H9 (cell line): ENCODE results near the gene AKAIN1. TPM values are rescaled to one million over a fixed set of nuclear protein-coding genes. Genes with fewer than 3 reads are reported as not detected.

Experiments
- DNase-seq: peaks from one replicate; pipeline ENCODE4 v3.0.0-alpha.2; 2017
- H2AFZ ChIP-seq: one replicate; pipeline ENCODE4 v1.6.1; 2013; ENCODE audit warnings: mild to moderate bottlenecking, low read length, control low read depth, moderate library complexity
- H2AK5ac ChIP-seq: 2 replicates; pipeline ENCODE4 v1.6.1; 2013; ENCODE audit warnings: low read length, control low read depth, mixed read lengths; ENCODE audit not compliant: insufficient read length
- H2BK120ac ChIP-seq: one replicate; pipeline ENCODE4 v1.6.1; 2013; ENCODE audit warnings: low read depth, mild to moderate bottlenecking, low read length, control low read depth, inconsistent platforms; ENCODE audit not compliant: poor library complexity, severe bottlenecking
- H2BK12ac ChIP-seq: 2 replicates; pipeline ENCODE4 v1.6.1; 2013; ENCODE audit warnings: low read length, control low read depth, mixed read lengths, low read depth; ENCODE audit not compliant: insufficient read length
- H2BK15ac ChIP-seq: 2 replicates; pipeline ENCODE4 v1.6.1; 2013; ENCODE audit warnings: low read depth, low read length, control low read depth
- H2BK20ac ChIP-seq: one replicate; pipeline ENCODE4 v1.6.1; 2013; ENCODE audit warnings: low read depth, mild to moderate bottlenecking, low read length, control low read depth, inconsistent platforms; ENCODE audit not compliant: poor library complexity, severe bottlenecking
- H2BK5ac ChIP-seq: 2 replicates; pipeline ENCODE4 v1.6.1; 2013; ENCODE audit warnings: low read length, control low read depth, mixed read lengths; ENCODE audit not compliant: insufficient read length
- H3K14ac ChIP-seq: 2 replicates; pipeline ENCODE4 v1.6.1; 2013; ENCODE audit warnings: low read length, control low read depth; ENCODE audit not compliant: insufficient read depth
- H3K18ac ChIP-seq: 2 replicates; pipeline ENCODE4 v1.6.1; 2013; ENCODE audit warnings: low read depth, mild to moderate bottlenecking, mixed read lengths, low read length, control low read depth; ENCODE audit not compliant: insufficient read length
- H3K23ac ChIP-seq: 2 replicates; pipeline ENCODE4 v1.6.1; 2013; ENCODE audit warnings: low read length, control low read depth, mixed read lengths, low read depth; ENCODE audit not compliant: insufficient read length
- H3K23me2 ChIP-seq: 2 replicates; pipeline ENCODE4 v1.6.1; 2013; ENCODE audit warnings: low read depth, mild to moderate bottlenecking, mixed read lengths, low read length, control low read depth; ENCODE audit not compliant: insufficient read length, poor library complexity, severe bottlenecking
- H3K27ac ChIP-seq: 2 replicates; pipeline ENCODE4 v1.5.1; 2013; ENCODE audit warnings: low read length, control low read depth, mixed read lengths, low read depth; ENCODE audit not compliant: insufficient read length
- H3K27me3 ChIP-seq: 2 replicates; pipeline ENCODE4 v1.6.1; 2013; ENCODE audit warnings: low read length, control low read depth, inconsistent platforms; ENCODE audit not compliant: insufficient read depth
- H3K4ac ChIP-seq: 2 replicates; pipeline ENCODE4 v1.6.1; 2013; ENCODE audit warnings: low read depth, mild to moderate bottlenecking, control low read depth, inconsistent platforms, low read length, moderate library complexity
- H3K4me1 ChIP-seq: 2 replicates; pipeline ENCODE4 v1.6.1; 2013; ENCODE audit warnings: low read length, control low read depth, inconsistent platforms; ENCODE audit not compliant: insufficient read depth
- H3K4me2 ChIP-seq: 2 replicates; pipeline ENCODE4 v1.6.1; 2013; ENCODE audit warnings: low read length, control low read depth, mixed read lengths; ENCODE audit not compliant: insufficient read length, insufficient read depth
- H3K56ac ChIP-seq: 2 replicates; pipeline ENCODE4 v1.6.1; 2013; ENCODE audit warnings: low read depth, mild to moderate bottlenecking, mixed read lengths, low read length, control low read depth; ENCODE audit not compliant: insufficient read length
- H3K79me1 ChIP-seq: 2 replicates; pipeline ENCODE4 v1.6.1; 2013; ENCODE audit warnings: low read depth, mild to moderate bottlenecking, moderate library complexity, low read length, control low read depth, inconsistent platforms; ENCODE audit not compliant: insufficient read depth, poor library complexity, severe bottlenecking
- H3K79me2 ChIP-seq: 2 replicates; pipeline ENCODE4 v1.6.1; 2013; ENCODE audit warnings: low read length, control low read depth, inconsistent platforms; ENCODE audit not compliant: insufficient read depth
- H3K9ac ChIP-seq: 2 replicates; pipeline ENCODE4 v1.6.1; 2013; ENCODE audit warnings: low read length, control low read depth, mixed read lengths; ENCODE audit not compliant: insufficient read length; ENCODE audit errors: extremely low read depth
- H3K9me3 ChIP-seq: one replicate; pipeline ENCODE4 v1.6.1; 2013; ENCODE audit warnings: low read depth, low read length, inconsistent platforms; ENCODE audit not compliant: control insufficient read depth
- H3T11ph ChIP-seq: one replicate; pipeline ENCODE4 v1.6.1; 2013; ENCODE audit warnings: mild to moderate bottlenecking, low read length, control low read depth, inconsistent platforms
- H4K20me1 ChIP-seq: one replicate; pipeline ENCODE4 v1.6.1; 2013; ENCODE audit not compliant: control insufficient read depth, insufficient read length, insufficient read depth
- H4K5ac ChIP-seq: 2 replicates; pipeline ENCODE4 v1.6.1; 2013; ENCODE audit warnings: low read depth, mild to moderate bottlenecking, mixed read lengths, low read length, control low read depth; ENCODE audit not compliant: insufficient read length
- H4K8ac ChIP-seq: replicated peaks from 2 replicates; pipeline ENCODE4 v1.6.1; 2013; ENCODE audit warnings: low read length, control low read depth, mixed read lengths, low read depth; ENCODE audit not compliant: insufficient read length
- H4K91ac ChIP-seq: 2 replicates; pipeline ENCODE4 v1.6.1; 2013; ENCODE audit warnings: low read depth, mild to moderate bottlenecking, moderate library complexity, mixed read lengths, low read length, control low read depth; ENCODE audit not compliant: insufficient read length
- H3K27ac Mint-ChIP-seq, 3 experiments: 2 replicates in 2 of 3; 3 replicates in 1 of 3; pipeline ENCODE4 v1.8.0; 2020 to 2021; ENCODE audit warnings: mixed read lengths in 3 of 3, mild to moderate bottlenecking in 1 of 3, moderate library complexity in 1 of 3
- H3K27me3 Mint-ChIP-seq: 2 replicates; pipeline ENCODE4 v1.8.0; 2021; ENCODE audit warnings: low read depth, mild to moderate bottlenecking, moderate library complexity, mixed read lengths
- H3K36me3 Mint-ChIP-seq, 3 experiments: 2 replicates in 2 of 3; 3 replicates in 1 of 3; pipeline ENCODE4 v1.8.0; 2020 to 2021; ENCODE audit warnings: low read depth in 3 of 3, mixed read lengths in 3 of 3; ENCODE audit not compliant: insufficient read depth in 1 of 3
- H3K4me1 Mint-ChIP-seq, 2 experiments: 2 replicates each; pipeline ENCODE4 v1.8.0; 2020; ENCODE audit warnings: mixed read lengths in 2 of 2
- H3K4me3 Mint-ChIP-seq, 2 experiments: 2 replicates in 1 of 2; 3 replicates in 1 of 2; pipeline ENCODE4 v1.8.0; 2020 to 2021; ENCODE audit warnings: mild to moderate bottlenecking in 2 of 2, mixed read lengths in 2 of 2, moderate library complexity in 1 of 2
- H3K9me3 Mint-ChIP-seq, 2 experiments: 2 replicates in 1 of 2; 3 replicates in 1 of 2; pipeline ENCODE4 v1.8.0; 2020; ENCODE audit warnings: mild to moderate bottlenecking in 2 of 2, mixed read lengths in 2 of 2, moderate library complexity in 1 of 2
- WGBS: extraction: QIAGEN DNeasy Blood & Tissue Kit; methylation state at CpG from one replicate; pipeline ENCODE4 v1.1.7; 2013; ENCODE audit warnings: missing lambda C conversion rate, low lambda C conversion rate, mixed read lengths; ENCODE audit not compliant: insufficient read length; ENCODE audit errors: extremely low coverage; 5-methylcytosine and 5-hydroxymethylcytosine counted together
- total RNA-seq: library from RNA; stranded (reverse); gene quantifications from 2 replicates; pipeline ENCODE4 v1.2.1, GENCODE V29; 2021
- TF ChIP-seq, protein P1 (sequence below): fragments of 200-600 bp; sonication (generic); conservative IDR thresholded peaks from 3 replicates; pipeline ENCODE4 v1.8.0; 2021; ENCODE audit warnings: antibody characterized with exemption, mild to moderate bottlenecking

Gene AKAIN1
- total RNA-seq, 1 experiment from 2014 or later = not detected

DNA sequence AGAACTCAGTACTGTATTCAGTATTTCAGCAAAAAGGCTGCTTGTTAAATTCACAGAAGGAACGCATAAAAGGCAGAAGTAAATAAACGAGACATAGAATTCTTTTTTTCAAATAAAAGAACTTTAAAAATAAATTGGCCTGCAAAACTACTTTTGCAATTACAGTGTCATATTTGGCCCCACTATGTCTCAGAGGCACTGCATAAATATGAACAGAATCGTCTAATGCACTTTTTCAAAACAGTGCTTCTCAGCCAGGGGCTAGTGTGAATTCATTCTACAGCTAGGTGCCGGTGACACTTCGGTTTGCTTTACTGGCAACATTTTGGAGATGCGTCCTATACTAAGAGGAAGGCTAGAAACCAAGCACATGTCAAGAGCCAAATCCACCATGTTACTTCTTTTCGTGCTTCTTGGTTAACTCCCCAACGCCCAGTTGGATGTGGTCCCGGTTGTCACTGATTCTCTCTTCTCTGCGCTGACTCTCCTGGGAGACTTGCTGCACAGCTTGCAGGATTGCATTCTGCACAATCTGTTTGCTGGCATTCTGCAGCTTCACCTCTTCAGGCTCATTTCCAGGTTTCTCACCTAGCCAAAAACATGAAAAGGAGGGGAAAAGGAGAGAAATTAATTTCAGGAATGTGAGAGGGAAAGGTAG, 51.8 kb downstream of the AKAIN1 start:
- Histone ChIP-seq H3K27ac (no peak overlapping the region), H3K23ac (no peak overlapping the region), H2BK120ac (no peak overlapping the region), H3K4ac (no peak overlapping the region), H3K9ac (no peak overlapping the region), H3K56ac (no peak overlapping the region), H4K91ac (no peak overlapping the region), H3K79me1 (no peaks in the 10 kb centered on the region), H3K18ac (no peak overlapping the region), H3K23me2 (no peaks in the 10 kb centered on the region), H3K9me3 (no peaks in the 10 kb centered on the region), H3K4me2 (no peak overlapping the region), H4K8ac (no peak overlapping the region), H3T11ph (no peak overlapping the region), H2AFZ (no peak overlapping the region), H4K20me1 (no peaks in the 10 kb centered on the region), H2BK5ac (no peak overlapping the region), H4K5ac (no peak overlapping the region), H3K14ac (no peak overlapping the region), H2BK15ac (no peak overlapping the region), H3K27me3 (no peaks in the 10 kb centered on the region), H3K4me1 (no peaks in the 10 kb centered on the region), H2BK12ac (no peak overlapping the region), H2AK5ac (no peak overlapping the region), H3K79me2 (no peaks in the 10 kb centered on the region), H2BK20ac (no peak overlapping the region)
- Mint-ChIP-seq H3K9me3 (peaks cover 0 to 5% of the 10 kb centered on the region in 2 experiments; a peak in 1 of 5 replicates), H3K4me1 (no peaks in the 10 kb centered on the region; a peak in 1 of 4 replicates), H3K36me3 (no peaks in the 10 kb centered on the region), H3K27ac (no peak overlapping the region; a peak in 1 of 7 replicates), H3K4me3 (no peak overlapping the region), H3K27me3 (no peaks in the 10 kb centered on the region; the same call in none of the 2 replicates)
- TF ChIP-seq, protein P1, sequence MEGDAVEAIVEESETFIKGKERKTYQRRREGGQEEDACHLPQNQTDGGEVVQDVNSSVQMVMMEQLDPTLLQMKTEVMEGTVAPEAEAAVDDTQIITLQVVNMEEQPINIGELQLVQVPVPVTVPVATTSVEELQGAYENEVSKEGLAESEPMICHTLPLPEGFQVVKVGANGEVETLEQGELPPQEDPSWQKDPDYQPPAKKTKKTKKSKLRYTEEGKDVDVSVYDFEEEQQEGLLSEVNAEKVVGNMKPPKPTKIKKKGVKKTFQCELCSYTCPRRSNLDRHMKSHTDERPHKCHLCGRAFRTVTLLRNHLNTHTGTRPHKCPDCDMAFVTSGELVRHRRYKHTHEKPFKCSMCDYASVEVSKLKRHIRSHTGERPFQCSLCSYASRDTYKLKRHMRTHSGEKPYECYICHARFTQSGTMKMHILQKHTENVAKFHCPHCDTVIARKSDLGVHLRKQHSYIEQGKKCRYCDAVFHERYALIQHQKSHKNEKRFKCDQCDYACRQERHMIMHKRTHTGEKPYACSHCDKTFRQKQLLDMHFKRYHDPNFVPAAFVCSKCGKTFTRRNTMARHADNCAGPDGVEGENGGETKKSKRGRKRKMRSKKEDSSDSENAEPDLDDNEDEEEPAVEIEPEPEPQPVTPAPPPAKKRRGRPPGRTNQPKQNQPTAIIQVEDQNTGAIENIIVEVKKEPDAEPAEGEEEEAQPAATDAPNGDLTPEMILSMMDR = no peak
- no peak for DNase-seq
- WGBS = no CpG with 5 or more reads among the region's 10 CpGs
